ENCODE data around the gene CDH23.

DNA sequence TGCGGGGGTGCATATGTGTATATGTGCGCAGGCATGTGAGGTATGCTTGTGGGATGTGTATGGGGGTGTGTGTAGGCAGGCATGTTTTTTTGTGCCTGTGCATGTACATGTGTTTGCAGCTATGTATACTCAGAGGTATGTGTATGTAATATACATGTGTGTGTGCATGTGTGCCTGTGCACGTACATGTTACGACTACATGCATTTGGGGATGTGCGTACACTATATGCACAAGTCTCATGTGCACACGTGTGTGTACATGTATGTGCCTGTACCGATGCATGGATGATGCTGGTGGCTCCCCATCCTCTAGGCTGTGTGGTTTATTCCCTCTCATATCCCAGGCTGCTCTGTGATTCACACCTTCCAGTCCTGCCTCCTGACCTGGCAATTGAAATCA is 253.7 kb downstream of the CDH23 start:
- TF ChIP-seq, protein P1, sequence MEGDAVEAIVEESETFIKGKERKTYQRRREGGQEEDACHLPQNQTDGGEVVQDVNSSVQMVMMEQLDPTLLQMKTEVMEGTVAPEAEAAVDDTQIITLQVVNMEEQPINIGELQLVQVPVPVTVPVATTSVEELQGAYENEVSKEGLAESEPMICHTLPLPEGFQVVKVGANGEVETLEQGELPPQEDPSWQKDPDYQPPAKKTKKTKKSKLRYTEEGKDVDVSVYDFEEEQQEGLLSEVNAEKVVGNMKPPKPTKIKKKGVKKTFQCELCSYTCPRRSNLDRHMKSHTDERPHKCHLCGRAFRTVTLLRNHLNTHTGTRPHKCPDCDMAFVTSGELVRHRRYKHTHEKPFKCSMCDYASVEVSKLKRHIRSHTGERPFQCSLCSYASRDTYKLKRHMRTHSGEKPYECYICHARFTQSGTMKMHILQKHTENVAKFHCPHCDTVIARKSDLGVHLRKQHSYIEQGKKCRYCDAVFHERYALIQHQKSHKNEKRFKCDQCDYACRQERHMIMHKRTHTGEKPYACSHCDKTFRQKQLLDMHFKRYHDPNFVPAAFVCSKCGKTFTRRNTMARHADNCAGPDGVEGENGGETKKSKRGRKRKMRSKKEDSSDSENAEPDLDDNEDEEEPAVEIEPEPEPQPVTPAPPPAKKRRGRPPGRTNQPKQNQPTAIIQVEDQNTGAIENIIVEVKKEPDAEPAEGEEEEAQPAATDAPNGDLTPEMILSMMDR (conservative IDR thresholded peaks at IDR 0.05; ENCODE audit: low read depth, low read length): no peak
- TF ChIP-seq EZH2 (IDR thresholded peaks at IDR 0.05; ENCODE audit: low read length, unreplicated experiment): no peak
- no peak for TF ChIP-seq EZH2phosphoT487 (IDR thresholded peaks at IDR 0.05; ENCODE audit: borderline replicate concordance, low read length)
